GM19455 (cell line): Measurements from ENCODE around the gene CHERP.
"Not testable (repeated sequence)": the region's sequence is repeated elsewhere in the genome, so short reads cannot be mapped to it uniquely, and the experiment has no call there.

Experiments used
- ATAC-seq: cut with Tn5 transposase; IDR thresholded peaks from one replicate; pipeline ENCODE4 v1.9.1; 2021; ENCODE audit not compliant: unreplicated experiment

Gene CHERP

GRCh38 chr19:16579381-16579780 is 37.1 kb upstream of the CHERP start:
- ATAC-seq: no peak

- ATAC-seq: no peak
Observed at GRCh38 chr19:16577531-16577985, 35.3 kb upstream of the CHERP start.

- ATAC-seq: no peak
Observed at GRCh38 chr19:16576690-16577530, 34.7 kb upstream of the CHERP start.

- no peak for ATAC-seq
Observed at GRCh38 chr19:16575861-16576689, 33.8 kb upstream of the CHERP start.

GRCh38 chr19:16575282-16575681 is 33.0 kb upstream of the CHERP start:
- ATAC-seq: no peak

GRCh38 chr19:16573925-16574324 is 31.7 kb upstream of the CHERP start:
- ATAC-seq: no peak

- ATAC-seq: no peak
Observed at GRCh38 chr19:16573296-16573695, 31.1 kb upstream of the CHERP start.

GRCh38 chr19:16572332-16573211 is 30.3 kb upstream of the CHERP start, which contains the start of gene SLC35E1:
Gene SLC35E1 (minus strand): TSS chr19:16572415. CDS start chr19:16572364, 51 bp downstream.
- ATAC-seq: peak; percentile 82

- ATAC-seq: peak; percentile 23
Observed at GRCh38 chr19:16571822-16572331, 29.6 kb upstream of the CHERP start.

- ATAC-seq: no peak
Observed at GRCh38 chr19:16571283-16571682, 29.0 kb upstream of the CHERP start.

- ATAC-seq: no peak
Observed at GRCh38 chr19:16569609-16570320, 27.5 kb upstream of the CHERP start.

- no peak for ATAC-seq
Observed at GRCh38 chr19:16566702-16567101, 24.5 kb upstream of the CHERP start.

GRCh38 chr19:16566161-16566560 is 23.9 kb upstream of the CHERP start:
- no peak for ATAC-seq

- no peak for ATAC-seq
Observed at GRCh38 chr19:16564842-16565241, 22.6 kb upstream of the CHERP start.

- no peak for ATAC-seq
Observed at GRCh38 chr19:16562608-16563025, 20.4 kb upstream of the CHERP start.

- no peak for ATAC-seq
Observed at GRCh38 chr19:16561382-16561781, 19.1 kb upstream of the CHERP start.

- ATAC-seq: no peak
Observed at GRCh38 chr19:16559780-16560276, 17.6 kb upstream of the CHERP start.

GRCh38 chr19:16554776-16555175 is 12.5 kb upstream of the CHERP start:
- no peak for ATAC-seq

GRCh38 chr19:16551902-16552301 is 9.7 kb upstream of the CHERP start:
- not testable (repeated sequence) for ATAC-seq

GRCh38 chr19:16548956-16549355 is 6.7 kb upstream of the CHERP start:
- ATAC-seq: no peak
